ENCODE results near the gene MCUB.

GRCh38 chr4:109557433-109557832 is 2.6 kb upstream of the MCUB start:
- TF ChIP-seq PHF8 (CRISPR knock-in tag; IDR thresholded peaks at IDR 0.05): no peak
- no peak for TF ChIP-seq ZNF768 (CRISPR knock-in tag; IDR thresholded peaks at IDR 0.05)
- TF ChIP-seq MAFK (conservative IDR thresholded peaks at IDR 0.05 in 1 of 2, IDR thresholded peaks at IDR 0.05 in 1 of 2; ENCODE audit: low read length in 2 of 2): no peak
- TF ChIP-seq, protein P1, sequence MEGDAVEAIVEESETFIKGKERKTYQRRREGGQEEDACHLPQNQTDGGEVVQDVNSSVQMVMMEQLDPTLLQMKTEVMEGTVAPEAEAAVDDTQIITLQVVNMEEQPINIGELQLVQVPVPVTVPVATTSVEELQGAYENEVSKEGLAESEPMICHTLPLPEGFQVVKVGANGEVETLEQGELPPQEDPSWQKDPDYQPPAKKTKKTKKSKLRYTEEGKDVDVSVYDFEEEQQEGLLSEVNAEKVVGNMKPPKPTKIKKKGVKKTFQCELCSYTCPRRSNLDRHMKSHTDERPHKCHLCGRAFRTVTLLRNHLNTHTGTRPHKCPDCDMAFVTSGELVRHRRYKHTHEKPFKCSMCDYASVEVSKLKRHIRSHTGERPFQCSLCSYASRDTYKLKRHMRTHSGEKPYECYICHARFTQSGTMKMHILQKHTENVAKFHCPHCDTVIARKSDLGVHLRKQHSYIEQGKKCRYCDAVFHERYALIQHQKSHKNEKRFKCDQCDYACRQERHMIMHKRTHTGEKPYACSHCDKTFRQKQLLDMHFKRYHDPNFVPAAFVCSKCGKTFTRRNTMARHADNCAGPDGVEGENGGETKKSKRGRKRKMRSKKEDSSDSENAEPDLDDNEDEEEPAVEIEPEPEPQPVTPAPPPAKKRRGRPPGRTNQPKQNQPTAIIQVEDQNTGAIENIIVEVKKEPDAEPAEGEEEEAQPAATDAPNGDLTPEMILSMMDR (CRISPR knock-in tag; IDR thresholded peaks at IDR 0.05): no peak
- TF ChIP-seq, protein P2, sequence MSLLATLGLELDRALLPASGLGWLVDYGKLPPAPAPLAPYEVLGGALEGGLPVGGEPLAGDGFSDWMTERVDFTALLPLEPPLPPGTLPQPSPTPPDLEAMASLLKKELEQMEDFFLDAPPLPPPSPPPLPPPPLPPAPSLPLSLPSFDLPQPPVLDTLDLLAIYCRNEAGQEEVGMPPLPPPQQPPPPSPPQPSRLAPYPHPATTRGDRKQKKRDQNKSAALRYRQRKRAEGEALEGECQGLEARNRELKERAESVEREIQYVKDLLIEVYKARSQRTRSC (CRISPR knock-in tag; IDR thresholded peaks at IDR 0.05; ENCODE audit: low read depth): no peak
- TF ChIP-seq ATF7-NPFF (CRISPR knock-in tag; IDR thresholded peaks at IDR 0.05; ENCODE audit: low read depth): no peak
- no peak for TF ChIP-seq EZH2 (conservative IDR thresholded peaks at IDR 0.05; ENCODE audit: low read depth, low read length)
- no peak for TF ChIP-seq TAF1 (CRISPR knock-in tag; IDR thresholded peaks at IDR 0.05)
- no peak for TF ChIP-seq U2AF1 (optimal IDR thresholded peaks at IDR 0.05; ENCODE audit: low read depth, low read length)
- no peak for TF ChIP-seq ZNF557 (CRISPR knock-in tag; IDR thresholded peaks at IDR 0.05)
- TF ChIP-seq SMAD1 (CRISPR knock-in tag; IDR thresholded peaks at IDR 0.05; ENCODE audit: borderline replicate concordance, low read depth): no peak
- no peak for TF ChIP-seq ZSCAN30 (CRISPR knock-in tag; IDR thresholded peaks at IDR 0.05)
- no peak for TF ChIP-seq JUND (CRISPR knock-in tag; IDR thresholded peaks at IDR 0.05)
